Activated naive CD8-positive, alpha-beta T cell (primary cell): ENCODE measurements around the gene DEXI.
"Not testable (repeated sequence)": the region's sequence is repeated elsewhere in the genome, so short reads cannot be mapped to it uniquely, and the experiment has no call there.

Source experiments
- H3K27ac Mint-ChIP-seq: one replicate; pipeline ENCODE4 v1.8.0; 2021; ENCODE audit warnings: mixed read lengths
- H3K27me3 Mint-ChIP-seq: one replicate; pipeline ENCODE4 v1.8.0; 2021; ENCODE audit warnings: mixed read lengths
- H3K36me3 Mint-ChIP-seq: one replicate; pipeline ENCODE4 v1.8.0; 2021; ENCODE audit warnings: mixed read lengths
- H3K4me1 Mint-ChIP-seq: one replicate; pipeline ENCODE4 v1.8.0; 2021; ENCODE audit warnings: low read depth, mixed read lengths
- H3K4me3 Mint-ChIP-seq: one replicate; pipeline ENCODE4 v1.8.0; 2021; ENCODE audit warnings: mild to moderate bottlenecking, mixed read lengths
- H3K9me3 Mint-ChIP-seq: one replicate; pipeline ENCODE4 v1.8.0; 2021; ENCODE audit warnings: low read depth, mixed read lengths

DEXI gene

DNA sequence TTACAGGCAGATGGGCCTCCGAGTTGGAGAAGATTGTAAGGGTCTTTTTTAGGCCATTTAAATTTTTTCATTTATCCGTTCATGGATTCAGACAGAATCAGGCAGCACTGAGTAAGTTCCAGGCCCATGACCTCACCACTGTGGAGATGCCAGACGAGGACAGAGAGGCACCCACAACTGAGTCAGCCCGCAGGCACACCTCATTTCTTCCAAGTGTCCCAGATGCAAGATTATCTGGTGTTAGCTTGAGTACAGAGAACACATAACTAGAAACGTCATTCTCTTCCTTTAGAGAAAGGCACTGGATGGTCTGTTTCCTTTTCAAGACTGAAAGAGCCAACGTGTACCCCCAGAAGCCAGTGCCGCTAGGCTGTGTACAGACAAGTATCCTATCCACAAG is 19.0 kb upstream of the DEXI start:
- peaks cover 46% of the 10 kb centered on the region for H3K4me1 Mint-ChIP-seq
- H3K36me3 Mint-ChIP-seq: peaks cover 15% of the 10 kb centered on the region
- no peaks in the 10 kb centered on the region for H3K9me3 Mint-ChIP-seq
- H3K27me3 Mint-ChIP-seq: no peaks in the 10 kb centered on the region
- H3K27ac Mint-ChIP-seq: peak overlapping the region; percentile 37
- H3K4me3 Mint-ChIP-seq: no peak overlapping the region

DNA sequence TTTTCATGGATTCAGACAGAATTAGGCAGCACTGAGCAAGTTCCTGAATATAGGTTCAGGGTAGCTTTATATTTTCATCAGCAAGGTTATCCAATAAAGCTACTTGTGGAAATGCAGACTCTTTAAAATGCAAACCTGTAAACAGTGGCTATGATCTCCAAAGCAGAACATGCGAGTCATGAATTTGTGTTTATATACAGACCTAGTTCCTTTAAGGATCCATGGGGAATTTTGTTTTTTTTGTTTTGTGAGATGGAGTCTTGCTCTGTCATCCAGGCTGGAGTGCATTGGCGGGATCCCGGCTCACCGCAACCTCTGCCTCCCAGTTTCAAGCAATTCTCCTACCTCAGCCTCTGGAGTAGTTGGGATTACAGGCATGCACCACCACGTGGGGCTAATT is 16.9 kb upstream of the DEXI start:
- Mint-ChIP-seq H3K4me3 (no peak overlapping the region), H3K27ac (no peak overlapping the region), H3K4me1 (peaks cover 40% of the 10 kb centered on the region), H3K9me3 (no peaks in the 10 kb centered on the region), H3K36me3 (peaks cover 10% of the 10 kb centered on the region), H3K27me3 (no peaks in the 10 kb centered on the region)

DNA sequence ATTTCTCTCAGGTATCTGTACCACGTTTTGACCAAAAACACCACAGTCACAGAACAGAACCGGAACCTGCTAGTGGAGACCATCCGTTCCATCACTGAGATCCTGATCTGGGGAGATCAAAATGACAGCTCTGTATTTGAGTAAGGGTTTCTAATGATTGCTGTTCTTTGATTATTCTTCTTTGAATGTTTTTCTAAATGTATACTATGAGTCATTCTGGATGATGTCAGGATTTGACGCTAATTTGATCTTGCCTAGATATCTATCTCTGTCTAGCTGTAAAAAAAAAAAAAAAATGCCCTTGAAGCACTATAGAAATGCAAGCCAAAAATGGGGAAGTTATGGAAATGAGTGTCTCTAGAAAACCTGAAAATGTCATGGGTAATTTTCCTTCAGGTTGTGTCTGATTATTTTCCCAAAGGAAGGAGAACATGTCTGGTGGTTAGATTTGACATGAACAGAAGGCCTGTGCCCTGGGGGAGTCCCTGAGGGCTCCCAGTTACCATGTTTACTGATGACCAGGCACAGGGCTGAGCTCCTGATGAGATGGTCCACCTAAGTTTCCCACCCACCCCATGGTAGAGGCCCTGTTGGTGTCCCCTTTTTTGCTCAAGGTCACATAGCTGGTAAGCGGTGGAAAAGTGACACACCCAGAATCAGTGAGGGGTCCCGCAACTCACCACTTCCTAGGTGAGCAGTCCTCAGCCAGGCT is 15.7 kb upstream of the DEXI start:
- Mint-ChIP-seq H3K36me3 (peaks cover 10% of the 10 kb centered on the region), H3K9me3 (no peaks in the 10 kb centered on the region), H3K4me1 (peaks cover 44% of the 10 kb centered on the region), H3K27ac (peak overlapping the region; percentile 81), H3K4me3 (peak overlapping the region; percentile 33), H3K27me3 (no peaks in the 10 kb centered on the region)

DNA sequence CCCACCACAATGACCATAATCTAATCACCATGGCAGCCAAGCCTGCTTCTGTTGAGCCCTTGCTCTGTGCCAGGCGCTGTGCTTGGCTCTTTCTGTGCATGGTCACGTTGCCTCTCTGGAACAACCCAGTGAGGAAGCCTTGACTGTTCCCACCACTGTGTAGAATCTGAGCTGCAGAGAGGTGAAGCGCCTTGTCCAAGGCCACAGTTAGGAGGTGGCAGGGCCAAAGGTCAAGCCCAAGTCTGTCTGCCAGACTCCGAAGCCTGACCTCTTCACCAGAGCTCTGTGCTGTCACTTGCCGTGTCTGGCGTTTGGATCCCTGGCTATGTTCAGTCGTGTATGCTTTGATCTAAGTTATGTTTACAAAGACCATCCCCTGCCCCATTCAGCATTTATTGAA is 12.6 kb upstream of the DEXI start:
- Mint-ChIP-seq H3K27me3 (no peaks in the 10 kb centered on the region), H3K9me3 (no peaks in the 10 kb centered on the region), H3K36me3 (peaks cover 7% of the 10 kb centered on the region), H3K27ac (no peak overlapping the region), H3K4me1 (peaks cover 47% of the 10 kb centered on the region), H3K4me3 (no peak overlapping the region)

DNA sequence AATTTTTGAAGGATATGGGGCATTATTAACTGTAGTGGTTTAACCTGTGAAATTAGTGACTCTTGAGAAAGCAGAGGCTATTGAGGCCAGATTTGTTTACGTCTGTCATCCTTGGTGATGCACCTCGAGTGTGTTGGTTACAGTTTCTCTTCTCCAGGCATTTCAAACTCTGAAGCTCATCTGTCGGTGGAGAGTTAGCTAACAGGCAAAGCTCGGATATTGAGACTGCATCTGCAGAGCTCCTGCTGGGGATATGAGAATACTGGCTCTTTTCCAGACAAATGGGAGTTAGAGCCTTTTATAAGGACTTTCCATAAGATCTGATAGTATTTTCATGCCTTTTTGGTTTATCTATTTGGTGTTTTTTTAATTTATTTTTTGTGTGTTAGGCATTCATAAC is 8.8 kb upstream of the DEXI start:
- H3K4me3 Mint-ChIP-seq: no peak overlapping the region
- H3K27me3 Mint-ChIP-seq: no peaks in the 10 kb centered on the region
- no peaks in the 10 kb centered on the region for H3K9me3 Mint-ChIP-seq
- H3K4me1 Mint-ChIP-seq: peaks cover 60% of the 10 kb centered on the region
- no peak overlapping the region for H3K27ac Mint-ChIP-seq
- no peaks in the 10 kb centered on the region for H3K36me3 Mint-ChIP-seq

DNA sequence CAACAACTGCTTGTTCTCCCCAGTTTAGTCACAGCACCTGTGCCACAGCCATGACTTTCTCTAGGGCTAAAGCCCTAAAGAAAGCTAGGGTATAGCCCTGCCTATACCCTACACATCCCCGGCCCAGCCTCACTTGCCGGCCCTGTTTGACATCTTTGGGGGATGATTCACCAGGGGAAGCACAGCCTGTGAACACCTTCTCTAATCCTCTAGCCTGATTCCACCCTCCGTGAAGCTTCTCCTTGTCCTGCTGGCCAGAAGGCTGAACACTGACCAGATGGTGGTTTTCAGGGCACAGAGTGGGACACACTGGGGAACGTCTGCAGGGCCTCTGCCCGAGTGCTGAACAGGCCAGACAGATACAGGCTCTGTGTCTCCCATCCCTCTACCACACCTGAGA is 8.1 kb upstream of the DEXI start:
- Mint-ChIP-seq H3K4me3 (no peak overlapping the region), H3K4me1 (peaks cover 66% of the 10 kb centered on the region), H3K36me3 (no peaks in the 10 kb centered on the region), H3K27me3 (no peaks in the 10 kb centered on the region), H3K9me3 (no peaks in the 10 kb centered on the region), H3K27ac (peak overlapping the region; percentile 6)

DNA sequence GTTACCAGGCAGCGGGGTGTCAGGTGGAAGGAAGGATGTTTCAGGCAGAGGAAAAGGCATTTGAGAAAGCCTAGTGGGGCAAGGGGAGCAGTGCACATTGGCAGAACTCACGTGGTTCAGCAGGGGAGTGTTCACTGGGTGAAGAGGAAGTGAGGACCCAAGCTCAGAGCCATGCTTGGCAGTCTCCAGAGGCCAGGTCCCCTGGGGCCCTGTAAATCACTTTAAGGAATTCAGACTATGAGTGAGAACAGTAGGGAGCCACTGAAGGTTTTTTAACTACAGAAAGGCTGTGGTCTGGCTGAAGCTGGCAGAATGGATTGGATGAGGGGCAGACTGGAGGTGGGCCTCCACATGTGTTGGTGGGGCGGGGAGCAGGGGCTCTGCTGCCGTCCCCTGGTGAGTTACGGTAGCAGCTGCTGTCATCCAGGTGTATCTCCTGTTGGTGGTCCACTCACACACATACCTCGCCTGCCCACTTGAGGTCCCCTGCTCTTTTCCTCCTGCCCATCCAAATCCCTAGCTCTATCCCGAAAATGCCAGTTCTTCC is 7.2 kb upstream of the DEXI start:
- Mint-ChIP-seq H3K4me3 (peak overlapping the region; percentile 62), H3K4me1 (peaks cover 64% of the 10 kb centered on the region), H3K27ac (peak overlapping the region; percentile 88)

DNA sequence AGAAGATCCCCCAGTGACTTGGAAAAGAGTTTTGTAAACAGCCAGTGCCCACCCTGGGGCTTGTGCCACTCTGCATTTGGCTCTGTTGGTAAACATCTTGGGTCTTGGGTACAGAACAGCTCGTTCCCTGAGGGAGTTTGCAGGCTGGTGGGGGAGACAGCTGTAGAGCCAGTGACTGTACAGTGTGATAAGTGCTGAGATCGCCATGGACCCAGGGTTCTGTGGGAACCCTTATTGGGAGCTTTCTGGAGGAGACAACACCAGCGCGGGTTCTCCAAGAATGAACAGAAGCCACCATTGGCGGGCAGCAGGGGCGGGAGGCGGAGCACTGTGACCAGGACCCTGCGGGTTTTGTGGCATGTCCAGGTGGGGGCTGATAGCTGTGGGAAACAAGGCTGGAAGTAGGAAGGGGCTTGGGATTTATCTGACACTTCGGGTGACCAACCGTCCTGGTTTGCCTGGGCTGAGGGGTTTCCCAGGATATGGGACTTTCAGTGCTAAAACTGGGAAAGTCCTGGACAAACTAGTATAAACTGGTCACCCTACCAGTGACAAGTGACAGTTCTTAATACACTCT is 5.0 kb upstream of the DEXI start:
- no peak overlapping the region for H3K4me3 Mint-ChIP-seq
- H3K4me1 Mint-ChIP-seq: peaks cover 63% of the 10 kb centered on the region
- no peaks in the 10 kb centered on the region for H3K27me3 Mint-ChIP-seq
- H3K27ac Mint-ChIP-seq: no peak overlapping the region
- no peaks in the 10 kb centered on the region for H3K36me3 Mint-ChIP-seq
- no peaks in the 10 kb centered on the region for H3K9me3 Mint-ChIP-seq

More for the DNA sequence above, 7.2 kb upstream of the DEXI start:
- H3K27me3 Mint-ChIP-seq: no peaks in the 10 kb centered on the region
- no peaks in the 10 kb centered on the region for H3K9me3 Mint-ChIP-seq
- H3K36me3 Mint-ChIP-seq: no peaks in the 10 kb centered on the region

DNA sequence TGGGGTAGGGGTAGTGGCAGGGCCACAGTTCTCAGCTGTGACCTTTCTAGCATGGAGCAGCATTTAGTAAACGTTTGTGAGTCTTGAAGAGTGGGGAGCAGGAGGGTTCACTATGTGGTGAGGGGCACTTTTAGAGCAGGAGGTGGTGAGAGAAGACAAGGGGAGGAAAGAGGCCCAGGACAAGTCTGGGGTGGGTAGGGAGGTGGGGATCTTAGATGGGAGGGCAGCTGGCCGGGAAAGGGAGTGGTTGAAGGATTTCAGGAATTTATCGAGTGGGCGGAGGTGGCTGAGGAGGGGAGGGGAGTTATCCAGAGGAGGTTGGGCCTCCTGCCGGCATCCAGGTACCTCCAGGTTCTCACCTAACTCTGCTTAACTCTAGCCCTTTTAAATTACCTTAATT is 4.0 kb upstream of the DEXI start:
- peak overlapping the region; percentile 92 for H3K4me3 Mint-ChIP-seq
- peak overlapping the region; percentile 50 for H3K27ac Mint-ChIP-seq
- peaks cover 63% of the 10 kb centered on the region for H3K4me1 Mint-ChIP-seq
- no peaks in the 10 kb centered on the region for H3K9me3 Mint-ChIP-seq
- H3K27me3 Mint-ChIP-seq: no peaks in the 10 kb centered on the region
- H3K36me3 Mint-ChIP-seq: no peaks in the 10 kb centered on the region

DNA sequence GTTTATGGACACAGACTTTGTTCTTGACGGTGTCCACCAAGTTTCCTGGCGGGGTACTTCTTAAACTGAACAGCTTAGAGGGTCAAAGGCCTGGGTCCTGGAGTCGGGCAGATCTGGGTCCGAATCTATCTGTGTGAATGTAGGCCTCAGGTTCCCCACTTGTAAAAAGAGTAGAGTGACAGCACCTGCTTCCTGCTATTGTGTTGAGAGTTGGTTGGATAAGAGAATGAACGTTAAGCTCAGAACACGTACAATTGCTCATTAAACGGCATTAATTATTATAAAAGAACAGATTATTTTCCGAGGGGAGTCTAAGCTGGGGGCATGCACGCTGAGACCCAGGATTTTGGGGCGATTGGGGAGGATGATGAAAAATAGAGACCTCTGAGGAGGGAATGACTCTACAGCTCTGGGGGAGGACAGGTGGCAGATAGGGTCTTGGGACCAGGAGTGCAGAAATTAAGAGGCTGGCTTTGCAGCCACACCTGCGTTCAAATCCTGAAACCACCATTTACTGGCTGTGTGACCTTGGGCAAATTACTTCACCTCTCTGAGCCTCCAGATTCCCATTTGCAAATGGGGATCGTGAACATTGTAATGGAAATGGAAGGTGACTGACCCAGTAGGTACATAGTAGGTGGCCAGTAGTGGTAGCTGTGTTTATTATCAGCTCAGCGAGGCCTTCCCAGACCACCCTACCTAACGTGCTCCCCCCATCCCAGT is 3.0 kb upstream of the DEXI start:
- Mint-ChIP-seq H3K27ac (peak overlapping the region; percentile 78), H3K36me3 (peaks cover 4% of the 10 kb centered on the region), H3K9me3 (no peaks in the 10 kb centered on the region), H3K4me1 (peaks cover 65% of the 10 kb centered on the region), H3K4me3 (peak overlapping the region; percentile 92), H3K27me3 (no peaks in the 10 kb centered on the region)

DNA sequence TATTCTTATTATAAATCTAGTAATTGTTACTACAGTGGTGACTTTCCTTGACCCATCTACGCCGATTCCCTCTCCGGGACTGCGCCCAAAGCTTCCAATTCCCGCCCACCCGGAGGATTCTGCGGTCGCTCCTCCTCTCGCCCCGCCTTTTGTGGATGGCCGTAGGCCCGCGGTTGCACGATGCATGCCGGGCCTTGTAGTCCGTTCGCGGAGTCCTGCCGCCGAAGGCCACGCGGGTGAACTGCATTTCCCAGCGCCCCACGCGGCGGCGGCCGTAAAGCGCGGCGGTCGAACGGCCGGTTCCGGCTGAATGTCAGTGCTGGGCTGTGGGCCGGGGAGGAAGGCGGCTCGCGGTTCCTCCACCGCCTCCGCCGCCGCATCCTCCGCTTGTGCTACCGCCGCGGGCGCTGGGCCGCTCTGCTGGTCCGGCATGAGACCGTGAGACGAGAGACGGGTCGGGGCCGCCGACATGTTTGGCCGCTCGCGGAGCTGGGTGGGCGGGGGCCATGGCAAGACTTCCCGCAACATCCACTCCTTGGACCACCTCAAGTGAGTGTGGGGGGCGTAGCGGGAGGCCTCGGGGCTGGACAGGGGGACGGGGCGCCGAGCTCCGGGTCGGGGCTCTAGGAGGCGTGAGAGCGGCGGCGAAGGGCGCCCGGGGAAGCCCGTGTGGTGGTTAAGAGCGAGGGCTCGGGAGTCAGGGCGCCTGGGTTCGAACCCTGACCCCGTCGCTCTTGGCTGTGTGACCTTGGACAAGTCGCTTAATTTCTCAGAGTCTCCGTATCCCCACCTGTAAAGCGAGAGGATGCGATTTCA is 2.2 kb upstream of the DEXI start, which contains the start of gene CLEC16A:
Gene CLEC16A (plus strand): TSS at position 316 of the 816 bp plus-strand sequence. CDS start 154 bp downstream, at position 470.
- Mint-ChIP-seq H3K9me3 (no peaks in the 10 kb centered on the region), H3K27ac (peak within 1 kb of the TSS; percentile 78), H3K36me3 (peaks cover 7% of the 10 kb centered on the region), H3K4me1 (peaks cover 65% of the 10 kb centered on the region), H3K4me3 (peak within 1 kb of the TSS; percentile 92), H3K27me3 (no peaks in the 10 kb centered on the region)

DNA sequence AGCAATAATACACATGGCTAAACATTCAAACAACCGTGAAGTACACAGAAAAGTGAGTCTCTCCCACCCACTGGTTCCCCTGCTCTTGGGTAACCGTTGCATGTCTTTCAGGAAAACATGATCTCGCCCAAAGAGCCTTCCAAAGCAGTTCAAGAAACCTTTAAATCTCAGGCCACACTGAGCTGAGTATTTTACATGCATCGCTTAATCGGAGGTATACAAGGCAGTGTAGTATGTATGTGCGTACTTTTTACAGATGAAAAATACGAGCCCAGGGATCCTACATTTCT is 741 bp upstream of the DEXI start:
- H3K4me3 Mint-ChIP-seq: peak overlapping the region; percentile 82
- H3K27me3 Mint-ChIP-seq: no peaks in the 10 kb centered on the region
- peak overlapping the region; percentile 54 for H3K27ac Mint-ChIP-seq
- no peaks in the 10 kb centered on the region for H3K9me3 Mint-ChIP-seq
- H3K36me3 Mint-ChIP-seq: peaks cover 8% of the 10 kb centered on the region
- H3K4me1 Mint-ChIP-seq: peaks cover 71% of the 10 kb centered on the region

DNA sequence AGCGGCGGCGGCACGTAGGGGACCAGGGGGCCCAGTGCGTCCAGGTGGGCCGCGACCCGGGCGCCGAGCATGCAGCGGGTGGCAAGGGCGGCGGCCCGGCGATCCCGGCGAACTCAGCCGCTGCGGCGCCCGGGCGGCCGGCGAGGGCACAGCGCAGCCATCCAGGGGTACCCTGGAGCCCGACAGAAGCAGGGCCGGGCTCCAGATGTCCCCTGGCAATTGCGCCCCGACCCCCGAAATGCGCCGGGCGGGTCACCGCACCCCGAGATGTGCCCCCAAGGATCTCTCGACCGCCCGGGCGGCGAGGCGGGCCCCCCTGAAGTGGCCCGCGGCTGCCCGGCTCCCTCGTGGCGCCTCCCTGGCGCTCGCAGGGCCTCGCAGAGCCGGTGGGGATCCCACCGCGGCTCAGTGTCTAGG is 325 bp downstream of the DEXI start:
- not testable (repeated sequence) for H3K27ac Mint-ChIP-seq, H3K36me3 Mint-ChIP-seq, H3K27me3 Mint-ChIP-seq, H3K9me3 Mint-ChIP-seq
- H3K4me1 Mint-ChIP-seq: peaks cover 75% of the 10 kb centered on the region
- H3K4me3 Mint-ChIP-seq: peak overlapping the region; percentile 95

DNA sequence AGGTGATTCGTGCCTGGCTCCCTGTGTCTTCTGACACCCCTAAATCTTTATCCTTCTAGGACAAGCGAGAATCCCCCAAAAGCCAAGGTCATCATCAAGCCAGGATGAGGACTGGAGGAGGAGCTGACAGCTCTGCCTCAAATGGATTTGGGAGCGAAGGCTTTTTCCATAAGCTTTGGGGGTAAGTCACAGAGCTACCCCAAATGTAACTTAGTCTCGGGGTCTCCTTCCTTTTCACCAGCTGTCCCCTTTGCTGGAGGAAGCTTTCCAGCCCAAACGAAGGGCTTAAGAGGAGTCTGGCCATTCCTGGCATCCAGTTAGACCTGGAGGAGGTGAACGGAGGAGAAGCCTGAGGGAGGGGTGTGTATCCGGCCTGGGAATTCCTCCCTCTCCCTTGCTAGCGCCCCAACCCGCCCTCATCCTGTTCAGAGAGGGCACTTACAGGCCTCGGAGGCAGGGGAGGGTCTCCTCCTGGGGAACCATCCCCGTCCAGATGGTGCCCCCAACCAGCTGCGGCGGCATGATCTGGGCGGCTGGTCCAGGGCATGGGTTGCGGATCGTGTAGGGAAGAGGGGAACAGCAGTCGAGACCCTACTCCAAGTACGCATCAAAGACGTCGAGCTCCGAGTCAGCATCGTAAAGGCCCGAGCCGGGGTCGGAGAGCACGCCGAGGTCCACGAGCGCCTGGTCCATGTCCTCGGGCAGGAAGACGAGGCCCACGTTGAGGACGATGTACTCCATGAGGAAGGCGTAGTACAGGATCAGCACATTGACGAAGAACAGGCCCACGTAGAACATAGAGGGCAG is 938 bp downstream of the DEXI start:
- Mint-ChIP-seq H3K4me1 (peaks cover 76% of the 10 kb centered on the region), H3K9me3 (no peaks in the 10 kb centered on the region), H3K4me3 (peak overlapping the region; percentile 95), H3K27me3 (no peaks in the 10 kb centered on the region), H3K27ac (peak overlapping the region; percentile 79), H3K36me3 (peaks cover 9% of the 10 kb centered on the region)
